Measurements from ENCODE around the gene TLE6. TPM values are rescaled to one million over a fixed set of nuclear protein-coding genes. Genes with fewer than 3 reads are reported as not detected.

Gene TLE6
- total RNA-seq, 1 experiment from 2014 or later: 0.69 TPM

Other genes starting within 250 kb of the TLE6 start
- 41.4 and 49.7 TPM in 2 replicates for gene SLC39A3, start 237.5 kb upstream of the TLE6 start, total RNA-seq (2014; rRNA removed; shearing (Covaris generic))
- gene SGTA, start 194.3 kb upstream of the TLE6 start, total RNA-seq (2014; rRNA removed; shearing (Covaris generic)): 81.5 and 91.2 TPM in 2 replicates
- gene THOP1, start 192.1 kb upstream of the TLE6 start, total RNA-seq (2014; rRNA removed; shearing (Covaris generic)): 240 and 251 TPM in 2 replicates
- gene ZNF554, start 157.7 kb upstream of the TLE6 start, total RNA-seq (2014; rRNA removed; shearing (Covaris generic)): 1.7 and 1.9 TPM in 2 replicates
- gene ZNF555, start 136.1 kb upstream of the TLE6 start, total RNA-seq (2014; rRNA removed; shearing (Covaris generic)): 3.4 and 4.3 TPM in 2 replicates
- under 0.01 and 0.09 TPM in 2 replicates for gene ZNF556, start 110.2 kb upstream of the TLE6 start, total RNA-seq (2014; rRNA removed; shearing (Covaris generic))
- 5.0 TPM in 2 replicates for gene ZNF57, start 76.6 kb upstream of the TLE6 start, total RNA-seq (2014; rRNA removed; shearing (Covaris generic))
- 2.5 and 5.0 TPM in 2 replicates for gene ZNF77, start 32.6 kb upstream of the TLE6 start, total RNA-seq (2014; rRNA removed; shearing (Covaris generic))
- gene TLE2, start 51.7 kb downstream of the TLE6 start, total RNA-seq (2014; rRNA removed; shearing (Covaris generic)): 0.03 and 1.5 TPM in 2 replicates
- gene TLE5, start 84.9 kb downstream of the TLE6 start, total RNA-seq (2014; rRNA removed; shearing (Covaris generic)): 147 and 186 TPM in 2 replicates
- 35.6 and 46.2 TPM in 2 replicates for gene GNA11, start 116.8 kb downstream of the TLE6 start, total RNA-seq (2014; rRNA removed; shearing (Covaris generic))
- 0.65 TPM in 1 of 2 replicates, not detected in the other for gene GNA15, start 158.5 kb downstream of the TLE6 start, total RNA-seq (2014; rRNA removed; shearing (Covaris generic))
- not detected in 2 replicates for gene S1PR4, start 201.2 kb downstream of the TLE6 start, total RNA-seq (2014; rRNA removed; shearing (Covaris generic))
- 80.2 and 85.1 TPM in 2 replicates for gene NCLN, start 208.4 kb downstream of the TLE6 start, total RNA-seq (2014; rRNA removed; shearing (Covaris generic))
- gene CELF5, start 247.1 kb downstream of the TLE6 start, total RNA-seq (2014; rRNA removed; shearing (Covaris generic)): 0.06 TPM in 1 of 2 replicates, not detected in the other

All from Daoy (cell line).